ENCODE results near the gene RGL1.
"Not testable (repeated sequence)": the region's sequence is repeated elsewhere in the genome, so short reads cannot be mapped to it uniquely, and the experiment has no call there.

RGL1 gene

DNA sequence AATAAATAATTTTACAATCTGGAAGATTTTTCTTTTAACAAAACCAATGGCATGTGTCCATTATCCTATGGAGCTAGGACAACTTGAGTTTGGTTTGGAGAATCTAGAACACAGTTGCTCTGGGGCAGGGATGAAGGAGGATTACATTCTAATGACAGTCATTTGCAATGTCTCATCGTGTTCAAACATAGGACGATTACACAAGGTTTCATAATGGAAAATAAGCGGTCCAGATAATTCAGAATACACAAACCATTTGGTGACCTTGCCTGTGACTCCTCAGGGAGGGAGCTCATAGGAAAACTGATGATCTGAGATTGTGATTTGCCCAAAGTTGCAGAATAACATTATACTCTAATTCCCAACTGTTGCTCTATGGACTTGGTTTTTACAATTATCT, 27.6 kb upstream of the RGL1 start:
- Histone ChIP-seq H3K36me3 (ENCODE audit: insufficient read depth, low read length) (no peaks in the 10 kb centered on the region), H3K4me3 (ENCODE audit: low read length) (no peak overlapping the region), H3K27me3 (ENCODE audit: insufficient read depth, low read length) (no peaks in the 10 kb centered on the region), H2AFZ (ENCODE audit: low read depth, low read length) (no peak overlapping the region), H3K4me1 (ENCODE audit: insufficient read depth, low read length) (no peaks in the 10 kb centered on the region), H3K9me3 (ENCODE audit: low read length) (peaks cover 2% of the 10 kb centered on the region)

DNA sequence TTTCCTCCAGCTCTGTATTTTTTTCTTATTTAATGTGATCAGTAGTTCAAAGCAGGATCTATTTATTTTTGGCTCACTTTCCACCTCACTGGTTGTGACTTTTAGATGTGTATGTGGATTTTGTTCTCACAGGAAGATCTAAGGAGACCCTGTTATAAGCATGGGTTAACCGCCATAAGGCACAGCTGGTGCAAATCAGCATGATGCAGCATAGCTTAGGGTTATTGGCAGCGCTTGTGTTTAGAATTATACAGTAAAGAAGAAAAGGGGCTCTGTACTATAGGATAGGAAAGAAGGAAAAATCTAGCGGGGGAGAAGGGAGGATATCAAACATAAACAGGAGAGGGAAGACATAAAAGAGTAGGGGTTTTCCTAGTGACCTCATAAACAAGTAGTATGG, 26.9 kb upstream of the RGL1 start:
- no peaks in the 10 kb centered on the region for H3K27me3 ChIP-seq (ENCODE audit: insufficient read depth, low read length)
- H3K36me3 ChIP-seq (ENCODE audit: insufficient read depth, low read length) = no peaks in the 10 kb centered on the region
- H3K9me3 ChIP-seq (ENCODE audit: low read length) = peaks cover 2% of the 10 kb centered on the region
- no peak overlapping the region for H2AFZ ChIP-seq (ENCODE audit: low read depth, low read length)
- no peaks in the 10 kb centered on the region for H3K4me1 ChIP-seq (ENCODE audit: insufficient read depth, low read length)
- H3K4me3 ChIP-seq (ENCODE audit: low read length) = no peak overlapping the region

DNA sequence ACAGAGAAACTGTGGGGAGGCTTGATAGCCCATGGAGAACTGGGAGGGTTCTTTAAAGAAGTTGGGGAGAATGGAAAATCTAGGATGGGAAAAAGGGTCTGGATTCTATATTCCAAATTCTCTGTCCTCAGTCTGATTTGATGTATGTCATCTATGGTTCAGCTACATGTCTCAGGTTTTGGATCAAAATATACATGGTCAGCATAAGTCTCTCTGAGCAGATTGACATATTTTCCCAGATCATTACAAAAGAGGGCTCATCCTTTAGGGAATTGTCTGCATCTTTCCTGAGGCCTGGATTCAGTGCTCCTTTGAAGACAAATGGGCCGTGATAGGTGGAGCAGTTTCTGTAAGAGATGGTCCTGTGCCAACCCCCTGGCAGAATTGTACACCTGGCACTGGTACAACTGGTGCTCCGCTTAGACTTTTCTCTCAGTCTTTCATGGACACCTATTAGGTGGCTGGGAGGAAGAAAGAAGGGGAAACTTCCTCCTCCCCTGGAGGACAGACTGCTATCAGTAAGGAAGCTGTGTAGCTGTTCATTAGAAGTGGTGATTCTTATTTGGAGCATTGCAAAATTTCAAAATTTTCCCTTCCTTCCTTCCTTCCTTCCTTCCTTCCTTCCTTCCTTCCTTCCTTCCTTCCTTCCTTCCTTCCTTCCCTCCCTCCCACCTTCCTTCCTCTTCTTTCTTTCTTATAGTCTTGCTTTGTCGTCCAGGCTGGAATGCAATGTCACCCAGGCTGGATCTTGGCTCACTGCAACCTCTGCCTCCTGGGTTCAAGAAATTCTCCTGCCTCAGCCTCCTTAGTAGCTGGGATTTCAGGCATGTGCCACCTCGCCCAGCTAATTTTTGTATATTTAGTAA, 26.1 kb upstream of the RGL1 start:
- Histone ChIP-seq H3K4me1 (ENCODE audit: insufficient read depth, low read length) (no peaks in the 10 kb centered on the region), H2AFZ (ENCODE audit: low read depth, low read length) (no peak overlapping the region), H3K4me3 (ENCODE audit: low read length) (no peak overlapping the region), H3K36me3 (ENCODE audit: insufficient read depth, low read length) (no peaks in the 10 kb centered on the region), H3K27me3 (ENCODE audit: insufficient read depth, low read length) (no peaks in the 10 kb centered on the region), H3K9me3 (ENCODE audit: low read length) (peaks cover 2% of the 10 kb centered on the region)

- H3K9me3 ChIP-seq (ENCODE audit: low read length) = no peaks in the 10 kb centered on the region
- no peaks in the 10 kb centered on the region for H3K36me3 ChIP-seq (ENCODE audit: insufficient read depth, low read length)
- no peak overlapping the region for H2AFZ ChIP-seq (ENCODE audit: low read depth, low read length)
- no peak overlapping the region for H3K4me3 ChIP-seq (ENCODE audit: low read length)
- H3K27me3 ChIP-seq (ENCODE audit: insufficient read depth, low read length) = no peaks in the 10 kb centered on the region
- no peaks in the 10 kb centered on the region for H3K4me1 ChIP-seq (ENCODE audit: insufficient read depth, low read length)
Observed at GRCh38 chr1:183780159-183780558, 24.8 kb upstream of the RGL1 start.

DNA sequence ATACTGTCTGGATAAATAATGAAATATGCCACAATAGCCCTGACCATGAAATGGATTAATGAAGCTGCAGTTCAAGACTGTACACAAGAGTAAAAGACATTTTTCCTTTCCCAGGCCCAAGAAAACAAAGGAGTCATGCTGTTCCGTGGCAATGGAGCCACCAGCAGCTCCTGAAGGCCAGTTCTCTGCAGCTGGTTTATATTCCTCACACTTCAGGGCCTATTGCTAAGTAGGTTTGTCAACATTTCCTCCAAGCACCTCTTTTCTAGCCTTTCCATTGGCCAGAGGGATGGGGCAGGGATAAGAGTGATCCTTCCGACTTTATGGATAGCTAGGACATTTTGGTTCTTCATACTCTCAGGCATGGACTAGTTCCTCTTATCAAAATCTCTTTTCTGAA, 24.2 kb upstream of the RGL1 start:
- H3K4me3 ChIP-seq (ENCODE audit: low read length) = no peak overlapping the region
- no peaks in the 10 kb centered on the region for H3K36me3 ChIP-seq (ENCODE audit: insufficient read depth, low read length)
- H2AFZ ChIP-seq (ENCODE audit: low read depth, low read length) = no peak overlapping the region
- H3K27me3 ChIP-seq (ENCODE audit: insufficient read depth, low read length) = no peaks in the 10 kb centered on the region
- H3K9me3 ChIP-seq (ENCODE audit: low read length) = no peaks in the 10 kb centered on the region
- H3K4me1 ChIP-seq (ENCODE audit: insufficient read depth, low read length) = no peaks in the 10 kb centered on the region

- no peak overlapping the region for H2AFZ ChIP-seq (ENCODE audit: low read depth, low read length)
- H3K4me3 ChIP-seq (ENCODE audit: low read length) = no peak overlapping the region
Observed at GRCh38 chr1:183783342-183783741, 21.6 kb upstream of the RGL1 start.

DNA sequence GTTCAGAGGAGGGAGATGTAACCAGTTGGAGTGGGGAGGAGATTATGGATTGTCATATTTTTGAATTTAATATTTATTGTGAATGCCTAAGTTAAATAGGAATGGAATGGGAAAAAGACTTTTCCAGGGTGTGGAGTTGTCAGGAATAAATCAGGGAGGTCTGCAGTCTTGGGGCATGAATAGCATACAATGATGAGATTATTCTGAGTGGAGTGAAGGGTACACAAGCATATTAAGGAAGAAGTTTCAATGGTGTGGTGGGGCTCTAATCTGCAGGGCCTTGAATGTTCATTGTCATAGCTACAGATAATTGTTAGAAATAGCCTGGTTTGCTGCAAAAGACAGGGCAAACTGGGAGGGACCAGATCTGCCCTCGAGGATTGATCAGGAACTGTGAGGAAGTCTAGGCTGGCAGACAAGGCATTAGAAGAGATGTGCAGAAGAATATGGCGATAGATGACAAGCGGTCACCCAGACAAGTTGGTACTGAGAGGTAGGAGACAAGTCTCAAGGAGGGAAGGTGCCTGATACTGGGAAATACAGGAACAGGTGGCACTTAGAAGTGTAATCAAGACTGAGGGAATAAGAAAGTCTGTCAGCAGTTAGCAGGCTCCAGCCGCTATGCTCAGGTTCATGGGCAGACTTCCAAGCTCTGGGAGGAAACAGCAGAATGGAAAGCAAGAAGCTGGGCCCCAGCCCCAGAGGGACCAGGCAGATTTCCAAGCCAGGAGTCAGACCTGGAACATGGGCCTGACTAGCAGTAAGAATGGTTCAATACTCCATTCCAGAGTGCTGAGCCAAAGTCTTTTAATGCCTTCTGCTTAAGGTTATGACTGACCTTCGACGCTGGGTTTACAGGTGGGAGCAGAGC, 20.9 kb upstream of the RGL1 start:
- Histone ChIP-seq H3K36me3 (ENCODE audit: insufficient read depth, low read length) (no peaks in the 10 kb centered on the region), H3K27me3 (ENCODE audit: insufficient read depth, low read length) (no peaks in the 10 kb centered on the region), H2AFZ (ENCODE audit: low read depth, low read length) (no peak overlapping the region), H3K4me3 (ENCODE audit: low read length) (no peak overlapping the region), H3K4me1 (ENCODE audit: insufficient read depth, low read length) (no peaks in the 10 kb centered on the region), H3K9me3 (ENCODE audit: low read length) (no peaks in the 10 kb centered on the region)

More at GRCh38 chr1:183783342-183783741, 21.6 kb upstream of the RGL1 start:
- Histone ChIP-seq H3K9me3 (ENCODE audit: low read length) (no peaks in the 10 kb centered on the region), H3K4me1 (ENCODE audit: insufficient read depth, low read length) (no peaks in the 10 kb centered on the region), H3K36me3 (ENCODE audit: insufficient read depth, low read length) (no peaks in the 10 kb centered on the region), H3K27me3 (ENCODE audit: insufficient read depth, low read length) (no peaks in the 10 kb centered on the region)

- H3K4me1 ChIP-seq (ENCODE audit: insufficient read depth, low read length); H3K36me3 ChIP-seq (ENCODE audit: insufficient read depth, low read length); H2AFZ ChIP-seq (ENCODE audit: low read depth, low read length); H3K4me3 ChIP-seq (ENCODE audit: low read length); H3K9me3 ChIP-seq (ENCODE audit: low read length); H3K27me3 ChIP-seq (ENCODE audit: insufficient read depth, low read length): not testable (repeated sequence)
Observed at GRCh38 chr1:183785921-183786320, 19.0 kb upstream of the RGL1 start.

DNA sequence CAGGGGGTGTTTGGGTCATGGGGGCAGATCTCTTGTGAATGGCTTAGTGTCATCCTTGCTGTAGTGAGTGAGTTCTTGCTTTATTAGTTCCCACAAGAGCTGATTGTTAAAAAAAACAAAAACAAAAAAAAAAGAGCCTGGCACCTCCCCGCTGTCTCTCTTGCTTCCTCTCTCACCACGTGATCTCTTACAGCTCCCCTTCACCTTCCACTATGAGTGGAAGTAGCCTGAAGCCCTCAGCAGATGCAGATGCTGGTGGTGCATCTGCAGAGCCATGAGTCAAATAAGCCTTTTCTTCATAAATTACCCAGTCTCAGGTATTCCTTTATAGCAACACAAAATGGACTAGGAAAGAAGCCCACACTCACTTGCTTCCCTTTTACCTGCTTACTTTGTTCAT, 17.2 kb upstream of the RGL1 start:
- no peaks in the 10 kb centered on the region for H3K9me3 ChIP-seq (ENCODE audit: low read length)
- H3K36me3 ChIP-seq (ENCODE audit: insufficient read depth, low read length) = no peaks in the 10 kb centered on the region
- no peaks in the 10 kb centered on the region for H3K4me1 ChIP-seq (ENCODE audit: insufficient read depth, low read length)
- no peak overlapping the region for H2AFZ ChIP-seq (ENCODE audit: low read depth, low read length)
- no peak overlapping the region for H3K4me3 ChIP-seq (ENCODE audit: low read length)
- no peaks in the 10 kb centered on the region for H3K27me3 ChIP-seq (ENCODE audit: insufficient read depth, low read length)

DNA sequence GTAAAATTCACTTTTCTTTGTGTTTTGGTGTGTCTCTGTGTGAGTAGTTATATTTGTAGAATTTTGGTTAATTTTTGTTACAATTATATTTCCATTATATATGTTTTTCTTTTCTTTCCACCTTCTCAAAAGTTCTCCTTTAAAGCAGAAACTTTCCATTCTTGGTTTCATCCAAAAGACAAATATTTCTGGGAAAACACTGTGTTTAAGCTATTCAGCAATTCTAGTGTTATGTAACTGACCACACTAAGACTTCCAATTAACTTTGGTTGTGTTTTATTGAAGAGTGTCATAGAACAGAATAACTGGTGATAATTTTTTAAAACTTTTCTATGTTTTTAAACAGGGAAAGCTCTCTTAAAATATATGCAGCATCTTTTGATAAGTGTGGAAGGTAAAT, 13.6 kb upstream of the RGL1 start:
- H3K36me3 ChIP-seq (ENCODE audit: insufficient read depth, low read length) = no peaks in the 10 kb centered on the region
- H3K27me3 ChIP-seq (ENCODE audit: insufficient read depth, low read length) = no peaks in the 10 kb centered on the region
- H2AFZ ChIP-seq (ENCODE audit: low read depth, low read length) = no peak overlapping the region
- no peaks in the 10 kb centered on the region for H3K9me3 ChIP-seq (ENCODE audit: low read length)
- no peak overlapping the region for H3K4me3 ChIP-seq (ENCODE audit: low read length)
- no peaks in the 10 kb centered on the region for H3K4me1 ChIP-seq (ENCODE audit: insufficient read depth, low read length)

- Histone ChIP-seq H3K4me1 (ENCODE audit: insufficient read depth, low read length) (no peaks in the 10 kb centered on the region), H3K4me3 (ENCODE audit: low read length) (no peak overlapping the region), H3K36me3 (ENCODE audit: insufficient read depth, low read length) (no peaks in the 10 kb centered on the region), H3K27me3 (ENCODE audit: insufficient read depth, low read length) (no peaks in the 10 kb centered on the region), H2AFZ (ENCODE audit: low read depth, low read length) (no peak overlapping the region), H3K9me3 (ENCODE audit: low read length) (no peaks in the 10 kb centered on the region)
Observed at GRCh38 chr1:183792300-183792699, 12.6 kb upstream of the RGL1 start.

DNA sequence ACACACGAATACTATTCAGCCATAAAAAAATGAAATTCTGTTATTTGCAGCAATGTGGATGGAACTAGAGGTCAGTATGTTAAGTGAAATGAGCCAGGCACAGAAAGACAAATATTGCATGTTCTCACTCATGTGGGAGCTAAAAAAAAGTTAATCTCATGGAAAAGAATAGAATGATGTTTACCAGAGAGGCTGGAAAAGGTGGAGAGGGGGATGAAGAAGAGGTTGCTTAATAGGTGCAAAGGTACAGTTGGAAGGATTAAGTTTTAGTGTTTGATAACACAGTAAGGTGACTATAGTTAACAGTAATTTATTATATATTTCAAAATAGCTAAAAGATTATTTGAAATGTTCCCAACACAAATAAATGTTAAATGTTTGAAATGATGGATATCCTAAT, 10.8 kb upstream of the RGL1 start:
- H3K4me1 ChIP-seq (ENCODE audit: insufficient read depth, low read length) = no peaks in the 10 kb centered on the region
- H2AFZ ChIP-seq (ENCODE audit: low read depth, low read length) = no peak overlapping the region
- no peak overlapping the region for H3K4me3 ChIP-seq (ENCODE audit: low read length)
- no peaks in the 10 kb centered on the region for H3K9me3 ChIP-seq (ENCODE audit: low read length)
- no peaks in the 10 kb centered on the region for H3K36me3 ChIP-seq (ENCODE audit: insufficient read depth, low read length)
- H3K27me3 ChIP-seq (ENCODE audit: insufficient read depth, low read length) = no peaks in the 10 kb centered on the region

GRCh38 chr1:183800449-183800848, 4.5 kb upstream of the RGL1 start:
- H3K36me3 ChIP-seq (ENCODE audit: insufficient read depth, low read length) = no peaks in the 10 kb centered on the region
- H3K27me3 ChIP-seq (ENCODE audit: insufficient read depth, low read length) = no peaks in the 10 kb centered on the region
- no peak overlapping the region for H3K4me3 ChIP-seq (ENCODE audit: low read length)
- no peaks in the 10 kb centered on the region for H3K4me1 ChIP-seq (ENCODE audit: insufficient read depth, low read length)
- peaks cover 6% of the 10 kb centered on the region for H3K9me3 ChIP-seq (ENCODE audit: low read length)
- H2AFZ ChIP-seq (ENCODE audit: low read depth, low read length) = no peak overlapping the region

All from neuron (in vitro differentiated cells).